GM19372 (cell line): ENCODE data around the gene TNS2.

ENCODE experiments used
- ATAC-seq: cut with Tn5 transposase; IDR thresholded peaks from one replicate; pipeline ENCODE4 v1.9.1; 2021; ENCODE audit warnings: mild to moderate bottlenecking, low read depth, moderate library complexity; ENCODE audit not compliant: unreplicated experiment

TNS2 gene

GRCh38 chr12:53055471-53056266 lies 5.8 kb downstream of the TNS2 start:
- ATAC-seq: no peak

GRCh38 chr12:53056296-53056695 lies 6.4 kb downstream of the TNS2 start:
- ATAC-seq: no peak

GRCh38 chr12:53056901-53057300 lies 7.0 kb downstream of the TNS2 start:
- ATAC-seq: no peak

GRCh38 chr12:53057816-53058500 lies 8.1 kb downstream of the TNS2 start:
- no peak for ATAC-seq

GRCh38 chr12:53058674-53059433 lies 9.0 kb downstream of the TNS2 start:
- ATAC-seq: no peak

- ATAC-seq: no peak
Measured at GRCh38 chr12:53059434-53060063, 9.7 kb downstream of the TNS2 start.

- no peak for ATAC-seq
Measured at GRCh38 chr12:53060064-53060720, 10.3 kb downstream of the TNS2 start.

- no peak for ATAC-seq
Measured at GRCh38 chr12:53060721-53061276, 10.9 kb downstream of the TNS2 start.

- no peak for ATAC-seq
Measured at GRCh38 chr12:53061404-53062010, 11.6 kb downstream of the TNS2 start.

GRCh38 chr12:53062011-53062961 lies 12.4 kb downstream of the TNS2 start:
- no peak for ATAC-seq

GRCh38 chr12:53062977-53063707 lies 13.3 kb downstream of the TNS2 start:
- no peak for ATAC-seq

- ATAC-seq: no peak
Measured at GRCh38 chr12:53063708-53064612, 14.1 kb downstream of the TNS2 start.

- ATAC-seq: no peak
Measured at GRCh38 chr12:53064613-53065436, 15.0 kb downstream of the TNS2 start.

- ATAC-seq: no peak
Measured at GRCh38 chr12:53065470-53065869, 15.6 kb downstream of the TNS2 start.

- no peak for ATAC-seq
Measured at GRCh38 chr12:53065975-53066931, 16.4 kb downstream of the TNS2 start.
